H1 (cell line): ENCODE data around the gene STAT2. TPM values are rescaled to one million over a fixed set of nuclear protein-coding genes. Genes with fewer than 3 reads are reported as not detected.

ENCODE experiments used
- ATF3 ChIP-seq: IDR thresholded peaks from 2 replicates; pipeline ENCODE4 v1.6.1; 2011; ENCODE audit warnings: low read depth, mild to moderate bottlenecking, low read length; ENCODE audit not compliant: insufficient read depth
- CTCF ChIP-seq, 3 experiments: IDR thresholded peaks; 1 replicate in 2 of 3; 2 replicates in 1 of 3; pipeline versions ENCODE4 v1.5.1 to v1.6.1; 2011; ENCODE audit warnings: low read length in 3 of 3, mild to moderate bottlenecking in 3 of 3, inconsistent platforms in 2 of 3, low read depth in 1 of 3, moderate library complexity in 1 of 3; ENCODE audit not compliant: insufficient read depth in 1 of 3; ENCODE audit errors: control extremely low read depth in 1 of 3
- GTF2F1 ChIP-seq: IDR thresholded peaks from 2 replicates; pipeline ENCODE4 v1.6.1; 2012; ENCODE audit warnings: low read depth, low read length, improper control_type of control experiment, borderline replicate concordance
- RFX5 ChIP-seq: IDR thresholded peaks from 2 replicates; pipeline ENCODE4 v1.6.1; 2011; ENCODE audit warnings: low read depth, low read length, improper control_type of control experiment, borderline replicate concordance
- SAP30 ChIP-seq: fragments of 300-600 bp; sonication (generic); IDR thresholded peaks from 2 replicates; pipeline ENCODE4 v1.7.1; 2012; ENCODE audit warnings: low read length, moderate library complexity, mild to moderate bottlenecking, inconsistent platforms; ENCODE audit not compliant: insufficient read depth, insufficient replicate concordance
- SUZ12 ChIP-seq: fragments of 200-600 bp; sonication (generic); IDR thresholded peaks from 2 replicates; pipeline ENCODE4 v1.6.1; 2012; ENCODE audit warnings: mild to moderate bottlenecking, inconsistent platforms, low read length, moderate library complexity, mixed read lengths
- TEAD4 ChIP-seq: IDR thresholded peaks from 2 replicates; pipeline ENCODE4 v1.6.1; 2012; ENCODE audit warnings: low read depth, low read length, inconsistent platforms, mixed read lengths
- polyA plus RNA-seq, 7 experiments: library from polyadenylated mRNA; depleted of rRNA in 3 of 7; stranded (reverse) in 5 of 7; unstranded in 2 of 7; fragments of >200 nt in 5 of 7; fragments of 200-250 nt in 2 of 7; gene quantifications; 1 replicate in 5 of 7; 2 replicates in 1 of 7; 4 replicates in 1 of 7; pipeline versions ENCODE4 v1.2.1 to v1.2.3, GENCODE V29; 2011 to 2013; ENCODE audit warnings: missing spikeins in 2 of 7, mixed read lengths in 2 of 7
- total RNA-seq: library from RNA; stranded (reverse); fragmentation: NEBNext Ultra II Directional; extraction: Animal tissue kit (Norgen Biotek cat#: 25700); gene quantifications from 2 replicates; pipeline ENCODE4 v1.2.1, GENCODE V29; 2021
- TF ChIP-seq, protein P1 (sequence below): IDR thresholded peaks from 2 replicates; pipeline ENCODE4 v1.6.1; 2012; ENCODE audit warnings: inconsistent platforms

STAT2 gene
- total and polyA plus RNA-seq, 2 of the 8 experiments (the other 6 are each of a cell fraction or from before 2014, with no cell fraction given), result 37.1 to 44.7 TPM

DNA sequence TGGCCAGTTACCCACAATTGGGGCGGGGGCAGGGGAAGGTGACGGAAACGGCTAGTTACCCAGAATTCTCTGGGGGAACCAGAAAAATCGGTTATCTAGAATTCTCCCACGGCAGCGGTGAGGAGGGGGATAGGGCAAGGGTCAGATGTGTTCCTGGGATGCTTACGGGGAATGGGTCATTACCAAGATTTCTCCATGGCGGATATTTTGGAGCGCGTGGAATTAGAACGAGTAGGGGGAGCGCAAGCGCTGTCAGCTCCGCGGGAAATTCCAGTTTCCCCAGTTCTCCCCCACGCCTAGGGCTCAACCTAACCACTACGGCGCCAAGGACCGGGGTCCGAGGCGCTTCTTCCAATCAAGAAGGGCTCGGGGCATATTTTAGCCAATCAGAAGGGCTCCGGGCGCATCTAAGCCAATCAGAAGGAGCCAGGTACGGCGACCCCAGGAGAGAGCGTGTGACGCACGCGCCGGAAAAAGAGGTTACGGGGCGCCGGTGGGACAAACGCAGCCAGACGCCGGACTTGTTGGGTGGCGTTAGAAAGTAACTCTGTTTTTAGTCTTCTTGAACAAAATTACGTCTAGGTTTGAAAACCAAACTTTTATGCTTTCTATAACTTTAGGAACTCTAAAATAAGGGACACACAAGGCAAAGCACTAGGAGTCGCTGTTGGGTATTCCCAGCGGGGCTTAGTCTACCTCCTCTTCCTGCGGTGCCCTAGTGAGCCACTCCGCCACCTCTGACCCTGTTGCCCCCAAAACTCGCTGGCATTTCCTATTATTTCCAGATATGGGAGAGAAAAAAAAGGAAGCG, 26.0 kb downstream of the STAT2 start, which contains the start of gene PAN2 (continued):
- no peak for TF ChIP-seq SAP30
- no peak for TF ChIP-seq ATF3
- TF ChIP-seq CTCF (IDR thresholded peaks at IDR 0.05; ENCODE audit: control extremely low read depth in 1 of 3, insufficient read depth in 1 of 3, low read depth in 1 of 3, low read length in 3 of 3), result peak; percentile 23 to 58 (median 28); a peak in 3 of 4 replicates
- TF ChIP-seq SUZ12, result no peak
- TF ChIP-seq RFX5, result no peak
- TF ChIP-seq, protein P1, sequence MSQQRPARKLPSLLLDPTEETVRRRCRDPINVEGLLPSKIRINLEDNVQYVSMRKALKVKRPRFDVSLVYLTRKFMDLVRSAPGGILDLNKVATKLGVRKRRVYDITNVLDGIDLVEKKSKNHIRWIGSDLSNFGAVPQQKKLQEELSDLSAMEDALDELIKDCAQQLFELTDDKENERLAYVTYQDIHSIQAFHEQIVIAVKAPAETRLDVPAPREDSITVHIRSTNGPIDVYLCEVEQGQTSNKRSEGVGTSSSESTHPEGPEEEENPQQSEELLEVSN, result peak; percentile 62; the same call in 1 of the 2 replicates
- peak; percentile 21; the same call in 1 of the 2 replicates for TF ChIP-seq GTF2F1
- no peak for TF ChIP-seq TEAD4
